Stomach (tissue), 9 donors: ENCODE measurements around the gene PTPRD. TPM values are rescaled to one million over a fixed set of nuclear protein-coding genes. Genes with fewer than 3 reads are reported as not detected.

Experiments used
- DNase-seq, 2 donors: peaks; one replicate each; pipeline versions ENCODE4 v3.0.0 to v3.0.0-alpha.2; 2013 to 2019
- H3K27ac ChIP-seq, 5 donors: fragments of 200-600 bp in 4 of 5; sonication (generic) in 4 of 5; one replicate each; pipeline ENCODE4 v1.5.1; 2013 to 2019; ENCODE audit warnings: mild to moderate bottlenecking in 1 of 5, moderate library complexity in 1 of 5
- H3K27me3 ChIP-seq, 3 donors: fragments of 200-600 bp; sonication (generic); one replicate each; pipeline ENCODE4 v1.5.1; 2017 to 2019; ENCODE audit warnings: mixed run types in 1 of 3
- H3K36me3 ChIP-seq, 4 donors: fragments of 200-600 bp; sonication (generic); 1 replicate in 3 of 4; 2 replicates in 1 of 4; pipeline ENCODE4 v1.5.1; 2016 to 2019
- H3K4me1 ChIP-seq, 4 donors: fragments of 200-600 bp; sonication (generic); one replicate each; pipeline ENCODE4 v1.5.1; 2016 to 2019
- H3K4me3 ChIP-seq, 4 donors: fragments of 200-600 bp; sonication (generic) in 3 of 4; one replicate each; pipeline ENCODE4 v1.5.1; 2016 to 2019; ENCODE audit warnings: mild to moderate bottlenecking in 1 of 4
- H3K9me3 ChIP-seq, 4 donors: fragments of 200-600 bp; sonication (generic); one replicate each; pipeline ENCODE4 v1.5.1; 2016 to 2019
- EP300 ChIP-seq: sonication (generic); formaldehyde crosslinking; IDR thresholded peaks from one replicate; pipeline ENCODE4 v1.6.1; 2017; ENCODE audit warnings: antibody characterized with exemption
- POLR2A ChIP-seq, 4 donors: fragments of 450-650 bp; IDR thresholded peaks; one replicate each; pipeline ENCODE4 v1.6.1; 2016; ENCODE audit warnings: antibody characterized with exemption in 4 of 4, control low read depth in 2 of 4, mild to moderate bottlenecking in 1 of 4, moderate library complexity in 1 of 4
- POLR2AphosphoS5 ChIP-seq, 3 donors: sonication (generic); formaldehyde crosslinking; IDR thresholded peaks; one replicate each; pipeline ENCODE4 v1.6.1; 2016; ENCODE audit warnings: antibody characterized with exemption in 3 of 3
- WGBS, 5 donors: extraction: QIAGEN DNeasy Blood & Tissue Kit in 3 of 5; methylation state at CpG; one replicate each; pipeline versions ENCODE4 v1.1.5 to v1.1.7; 2013 to 2018; 5-methylcytosine and 5-hydroxymethylcytosine counted together
- intact Hi-C: fragments of 100-400 bp; cut with DNase I; formaldehyde crosslinking; loops from one replicate; pipeline ENCODE4 v1.15.1; 2023; ENCODE audit warnings: low total_unique reads
- polyA plus RNA-seq, 3 donors: library from polyadenylated mRNA; stranded (reverse); fragments of 200-250 nt; gene quantifications; one replicate each; pipeline ENCODE4 v1.2.3, GENCODE V29; 2013
- total RNA-seq, 5 donors: library from RNA; depleted of rRNA; stranded (reverse); fragments of >200 nt; gene quantifications; one replicate each; pipeline versions ENCODE4 v1.1.0 to v1.2.3, GENCODE V29; 2014 to 2016
- TF ChIP-seq, protein P1 (sequence below), 7 experiments: fragments of 450-650 bp in 4 of 7; fragments of 200-600 bp in 3 of 7; sonication (generic) in 3 of 7; IDR thresholded peaks; one replicate each; pipeline ENCODE4 v1.5.1; 2016 to 2019; ENCODE audit warnings: antibody characterized with exemption in 7 of 7, control low read depth in 2 of 7, mild to moderate bottlenecking in 1 of 7
- donor health status: healthy with polysubstance abuse.
- donor health status: Bipolar disorder and iron deficiency.
- donor health status: healthy.

Gene PTPRD
- total and polyA plus RNA-seq, 8 donors = 0.12 to 53.1 (median 1.2) TPM

DNA sequence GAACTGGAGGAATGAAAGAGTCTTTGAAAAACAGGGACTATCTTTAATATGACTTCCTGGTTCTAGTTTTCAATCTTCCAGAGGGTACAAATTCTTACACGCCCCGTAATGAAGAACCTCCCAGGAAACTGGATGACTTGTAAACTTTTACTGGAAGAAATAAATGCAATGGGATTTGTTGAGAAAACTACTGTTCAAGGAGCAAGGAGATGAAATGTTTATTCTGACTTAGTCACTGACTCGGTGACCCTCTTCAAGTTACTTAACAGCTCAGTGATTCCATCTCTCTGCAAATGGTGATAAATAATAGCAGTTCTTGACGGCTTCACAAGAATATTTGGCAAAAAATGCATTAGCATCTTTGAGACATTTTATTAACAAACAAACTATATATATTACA is 858.6 kb downstream of the PTPRD start:
- no peak overlapping the region for H3K27ac ChIP-seq
- TF ChIP-seq, protein P1, sequence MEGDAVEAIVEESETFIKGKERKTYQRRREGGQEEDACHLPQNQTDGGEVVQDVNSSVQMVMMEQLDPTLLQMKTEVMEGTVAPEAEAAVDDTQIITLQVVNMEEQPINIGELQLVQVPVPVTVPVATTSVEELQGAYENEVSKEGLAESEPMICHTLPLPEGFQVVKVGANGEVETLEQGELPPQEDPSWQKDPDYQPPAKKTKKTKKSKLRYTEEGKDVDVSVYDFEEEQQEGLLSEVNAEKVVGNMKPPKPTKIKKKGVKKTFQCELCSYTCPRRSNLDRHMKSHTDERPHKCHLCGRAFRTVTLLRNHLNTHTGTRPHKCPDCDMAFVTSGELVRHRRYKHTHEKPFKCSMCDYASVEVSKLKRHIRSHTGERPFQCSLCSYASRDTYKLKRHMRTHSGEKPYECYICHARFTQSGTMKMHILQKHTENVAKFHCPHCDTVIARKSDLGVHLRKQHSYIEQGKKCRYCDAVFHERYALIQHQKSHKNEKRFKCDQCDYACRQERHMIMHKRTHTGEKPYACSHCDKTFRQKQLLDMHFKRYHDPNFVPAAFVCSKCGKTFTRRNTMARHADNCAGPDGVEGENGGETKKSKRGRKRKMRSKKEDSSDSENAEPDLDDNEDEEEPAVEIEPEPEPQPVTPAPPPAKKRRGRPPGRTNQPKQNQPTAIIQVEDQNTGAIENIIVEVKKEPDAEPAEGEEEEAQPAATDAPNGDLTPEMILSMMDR (IDR thresholded peaks at IDR 0.05) = no peak
- no peak for TF ChIP-seq EP300
- TF ChIP-seq POLR2AphosphoS5 (IDR thresholded peaks at IDR 0.05) = no peak
- no peak for TF ChIP-seq POLR2A (IDR thresholded peaks at IDR 0.05)
- intact Hi-C loops = no loop called here
- 46 to 69% (median 58%) methylated on average over 4 of the region's 4 CpGs for WGBS, 5 donors
- H3K36me3 ChIP-seq = no peaks in the 10 kb centered on the region
- no peak for DNase-seq
- H3K9me3 ChIP-seq = no peaks in the 10 kb centered on the region
- H3K4me1 ChIP-seq = peaks cover 0 to 11% (median 5%) of the 10 kb centered on the region in 4 donors
- H3K27me3 ChIP-seq = no peaks in the 10 kb centered on the region
- H3K4me3 ChIP-seq = no peak overlapping the region

DNA sequence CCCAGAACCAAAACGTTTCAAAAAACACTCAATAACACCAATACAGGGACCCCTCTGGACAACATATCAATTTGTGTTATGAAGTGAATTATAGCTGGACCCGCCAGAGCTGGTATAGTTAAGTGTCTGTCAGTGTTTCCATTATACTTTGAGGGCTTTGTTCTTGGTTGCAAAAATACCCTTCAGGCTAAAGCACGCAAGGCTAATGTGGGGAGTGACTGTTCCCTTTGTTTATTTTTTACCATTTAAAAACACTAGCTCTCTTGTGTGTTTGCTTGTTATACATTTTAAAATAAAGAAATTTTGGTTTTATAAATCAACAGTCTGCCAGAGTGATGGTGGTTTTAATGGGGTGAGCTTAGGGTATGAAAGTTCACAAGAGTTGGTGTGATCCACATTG is 859.5 kb downstream of the PTPRD start:
- no peak for DNase-seq
- WGBS, 5 donors = 55 to 60% (median 58%) methylated on average over 3 of the region's 3 CpGs
- Histone ChIP-seq H3K27ac (no peak overlapping the region), H3K4me1 (peaks cover 0 to 11% (median 5%) of the 10 kb centered on the region in 4 donors), H3K36me3 (no peaks in the 10 kb centered on the region), H3K4me3 (no peak overlapping the region), H3K9me3 (no peaks in the 10 kb centered on the region), H3K27me3 (no peaks in the 10 kb centered on the region)
- TF ChIP-seq, protein P1 (IDR thresholded peaks at IDR 0.05) = no peak
- TF ChIP-seq EP300 = no peak
- no peak for TF ChIP-seq POLR2A (IDR thresholded peaks at IDR 0.05)
- TF ChIP-seq POLR2AphosphoS5 (IDR thresholded peaks at IDR 0.05) = no peak
- intact Hi-C loops = no loop called here

DNA sequence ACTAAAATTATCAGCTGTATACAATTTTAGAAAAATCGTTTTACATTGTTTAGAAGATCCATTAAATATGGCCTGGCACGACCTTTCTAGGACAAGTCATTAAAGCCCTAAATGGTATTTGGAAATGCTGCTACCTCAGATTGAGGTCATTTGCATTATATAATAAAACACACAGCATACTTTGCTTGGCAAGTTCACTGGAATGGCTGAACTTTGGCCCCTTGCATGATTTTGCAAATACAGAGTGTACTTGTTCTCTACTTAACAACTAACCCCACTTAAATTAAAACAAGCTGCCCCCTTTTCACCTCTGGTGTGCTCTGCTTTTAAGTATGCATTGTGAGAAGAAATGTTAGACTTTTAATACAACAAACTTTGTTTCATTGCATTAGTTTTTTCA is 860.1 kb downstream of the PTPRD start:
- intact Hi-C loops = no loop called here
- no peaks in the 10 kb centered on the region for H3K9me3 ChIP-seq
- H3K27ac ChIP-seq = no peak overlapping the region
- H3K36me3 ChIP-seq = no peaks in the 10 kb centered on the region
- H3K27me3 ChIP-seq = no peaks in the 10 kb centered on the region
- TF ChIP-seq EP300 (no peak), POLR2AphosphoS5 (IDR thresholded peaks at IDR 0.05) (no peak), POLR2A (IDR thresholded peaks at IDR 0.05) (no peak)
- TF ChIP-seq, protein P1 (IDR thresholded peaks at IDR 0.05) = no peak
- DNase-seq = peak in 1 of 2 donors; percentile 19
- H3K4me1 ChIP-seq = peaks cover 0 to 11% (median 5%) of the 10 kb centered on the region in 4 donors
- H3K4me3 ChIP-seq = no peak overlapping the region
- 19 to 48% (median 22%) methylated on average over 2 of the region's 2 CpGs for WGBS, 5 donors

DNA sequence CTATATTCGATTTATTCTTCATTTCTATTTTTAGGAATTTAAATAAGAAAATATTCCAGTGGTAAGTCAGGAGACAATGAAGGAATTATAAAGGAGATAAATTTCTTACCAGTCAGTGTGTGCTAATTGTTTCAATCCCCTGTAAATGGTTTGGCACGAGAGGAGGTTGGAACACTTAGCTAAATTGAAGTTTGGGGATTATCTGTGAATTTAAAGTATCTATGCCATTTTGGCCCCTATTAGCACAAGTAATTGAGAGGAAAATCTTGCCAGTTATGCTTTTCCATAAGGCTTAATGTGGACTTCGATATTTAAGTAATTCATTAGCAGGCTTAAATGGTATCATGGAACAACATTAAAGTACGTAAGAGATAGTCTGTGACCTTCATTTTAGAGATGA is 860.8 kb downstream of the PTPRD start:
- H3K4me1 ChIP-seq = peaks cover 0 to 11% (median 5%) of the 10 kb centered on the region in 4 donors
- H3K27ac ChIP-seq = no peak overlapping the region
- intact Hi-C loops = no loop called here
- H3K4me3 ChIP-seq = no peak overlapping the region
- H3K27me3 ChIP-seq = no peaks in the 10 kb centered on the region
- DNase-seq = no peak
- H3K36me3 ChIP-seq = no peaks in the 10 kb centered on the region
- WGBS, 5 donors = 65 to 84% (median 77%) methylated on average over 4 of the region's 4 CpGs
- H3K9me3 ChIP-seq = no peaks in the 10 kb centered on the region
- TF ChIP-seq POLR2AphosphoS5 (IDR thresholded peaks at IDR 0.05) = no peak
- TF ChIP-seq EP300 = no peak
- TF ChIP-seq, protein P1 (IDR thresholded peaks at IDR 0.05) = no peak
- no peak for TF ChIP-seq POLR2A (IDR thresholded peaks at IDR 0.05)
